HCT116 (cell line): ENCODE results near the gene MAGEA8.

Experiments
- EGR1 ChIP-seq: IDR thresholded peaks from 2 replicates; pipeline ENCODE4 v1.6.1; 2012; ENCODE audit warnings: low read depth
- EZH2 ChIP-seq: fragments of 200-600 bp; sonication (generic); IDR thresholded peaks from 2 replicates; pipeline ENCODE4 v1.6.1; 2017; ENCODE audit warnings: antibody characterized with exemption, mixed run types
- POLR2A ChIP-seq: IDR thresholded peaks from 2 replicates; pipeline ENCODE4 v1.7.0; 2011; ENCODE audit warnings: borderline replicate concordance; ENCODE audit not compliant: insufficient read depth, insufficient read length; ENCODE audit errors: extremely low read depth
- SIN3A ChIP-seq: IDR thresholded peaks from 2 replicates; pipeline ENCODE4 v1.6.1; 2012; ENCODE audit warnings: low read depth
- YY1 ChIP-seq: IDR thresholded peaks from 2 replicates; pipeline ENCODE4 v1.6.1; 2011; ENCODE audit warnings: low read length, low read depth, moderate library complexity, mild to moderate bottlenecking; ENCODE audit not compliant: insufficient replicate concordance; ENCODE audit errors: extremely low read depth
- TF ChIP-seq, protein P1 (sequence below), 3 experiments: fragments of 200-600 bp in 1 of 3; sonication (generic) in 1 of 3; IDR thresholded peaks in 2 of 3; conservative IDR thresholded peaks in 1 of 3; 2 replicates each; pipeline ENCODE4 v1.5.1; 2012 to 2017; ENCODE audit warnings: low read depth in 2 of 3, low read length in 2 of 3, antibody characterized with exemption in 1 of 3, borderline replicate concordance in 1 of 3, control low read depth in 1 of 3, mild to moderate bottlenecking in 1 of 3, mixed read lengths in 1 of 3, mixed run types in 1 of 3, moderate library complexity in 1 of 3; ENCODE audit not compliant: insufficient read depth in 1 of 3
- TF ChIP-seq, protein P2 (sequence below): IDR thresholded peaks from 2 replicates; pipeline ENCODE4 v1.6.1; 2012

DNA sequence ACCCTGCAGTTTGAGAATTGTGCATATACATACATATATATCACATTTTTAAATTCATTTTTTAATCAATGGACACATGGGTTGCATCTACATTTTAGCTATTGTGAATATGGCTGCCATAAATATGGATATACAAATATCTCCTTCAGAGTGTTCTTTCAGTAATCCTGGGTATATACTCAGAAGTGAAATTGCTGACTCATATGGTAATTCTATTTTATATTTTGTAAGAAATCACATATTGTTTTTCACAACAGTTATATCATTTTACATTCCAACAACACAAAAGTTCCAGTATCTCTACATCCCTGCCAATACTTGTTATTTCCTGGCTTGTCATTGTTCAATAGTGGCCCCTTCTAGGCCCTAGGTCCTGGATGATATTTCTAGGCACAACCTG, 27.7 kb downstream of the MAGEA8 start:
- TF ChIP-seq EZH2 (no peak), EGR1 (no peak), SIN3A (no peak), POLR2A (no peak), YY1 (no peak)
- TF ChIP-seq, protein P1, sequence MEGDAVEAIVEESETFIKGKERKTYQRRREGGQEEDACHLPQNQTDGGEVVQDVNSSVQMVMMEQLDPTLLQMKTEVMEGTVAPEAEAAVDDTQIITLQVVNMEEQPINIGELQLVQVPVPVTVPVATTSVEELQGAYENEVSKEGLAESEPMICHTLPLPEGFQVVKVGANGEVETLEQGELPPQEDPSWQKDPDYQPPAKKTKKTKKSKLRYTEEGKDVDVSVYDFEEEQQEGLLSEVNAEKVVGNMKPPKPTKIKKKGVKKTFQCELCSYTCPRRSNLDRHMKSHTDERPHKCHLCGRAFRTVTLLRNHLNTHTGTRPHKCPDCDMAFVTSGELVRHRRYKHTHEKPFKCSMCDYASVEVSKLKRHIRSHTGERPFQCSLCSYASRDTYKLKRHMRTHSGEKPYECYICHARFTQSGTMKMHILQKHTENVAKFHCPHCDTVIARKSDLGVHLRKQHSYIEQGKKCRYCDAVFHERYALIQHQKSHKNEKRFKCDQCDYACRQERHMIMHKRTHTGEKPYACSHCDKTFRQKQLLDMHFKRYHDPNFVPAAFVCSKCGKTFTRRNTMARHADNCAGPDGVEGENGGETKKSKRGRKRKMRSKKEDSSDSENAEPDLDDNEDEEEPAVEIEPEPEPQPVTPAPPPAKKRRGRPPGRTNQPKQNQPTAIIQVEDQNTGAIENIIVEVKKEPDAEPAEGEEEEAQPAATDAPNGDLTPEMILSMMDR (IDR thresholded peaks at IDR 0.05 in 2 of 3, conservative IDR thresholded peaks at IDR 0.05 in 1 of 3; ENCODE audit: borderline replicate concordance in 1 of 3, insufficient read depth in 1 of 3, low read depth in 2 of 3, low read length in 2 of 3): no peak
- TF ChIP-seq, protein P2, sequence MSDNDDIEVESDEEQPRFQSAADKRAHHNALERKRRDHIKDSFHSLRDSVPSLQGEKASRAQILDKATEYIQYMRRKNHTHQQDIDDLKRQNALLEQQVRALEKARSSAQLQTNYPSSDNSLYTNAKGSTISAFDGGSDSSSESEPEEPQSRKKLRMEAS: no peak
